ENCODE results near the gene GUCD1.
"Not testable (repeated sequence)": the region's sequence is repeated elsewhere in the genome, so short reads cannot be mapped to it uniquely, and the experiment has no call there.

GUCD1 gene

DNA sequence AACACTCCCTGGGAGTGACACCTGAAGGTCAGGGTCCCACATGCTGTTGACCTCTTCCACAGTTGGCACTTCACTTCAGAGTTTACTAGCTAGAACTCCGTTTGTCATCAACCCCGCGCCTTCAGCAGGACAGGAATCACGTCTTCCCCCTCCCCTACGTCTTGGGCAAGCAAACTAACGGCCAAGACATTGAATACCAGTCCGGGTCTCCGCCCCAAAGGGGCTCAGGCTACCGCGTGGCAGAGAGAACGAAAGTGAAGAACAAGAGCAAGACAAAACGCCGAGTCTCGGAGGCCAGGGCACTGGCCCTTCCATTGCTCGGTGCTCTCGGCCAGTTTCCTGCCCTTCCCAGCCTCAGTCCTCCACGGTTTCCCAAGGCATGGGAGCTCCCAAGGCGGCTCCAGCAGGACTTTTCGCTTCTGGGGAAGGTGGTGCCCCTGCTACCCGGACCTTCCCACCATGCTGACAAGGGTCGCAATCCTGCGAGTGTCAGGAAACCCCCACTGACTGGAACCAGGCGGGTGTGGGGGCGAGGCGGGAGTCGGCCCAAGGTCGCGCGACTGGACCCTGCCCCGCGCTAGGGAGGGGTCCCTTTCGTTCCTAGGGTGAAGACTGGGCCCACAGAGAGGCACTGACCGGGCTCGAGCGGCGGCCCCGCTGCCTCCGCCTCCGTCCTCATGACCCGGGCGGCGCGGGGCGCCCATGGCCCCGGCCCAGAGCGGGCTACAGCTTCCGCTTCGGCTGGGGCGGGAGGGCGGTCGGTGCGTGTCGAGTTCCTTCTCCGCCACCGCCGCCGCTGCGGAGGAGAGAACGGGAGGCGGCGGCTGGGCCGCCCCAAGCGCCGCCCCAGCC lies at the start of gene GUCD1:
Gene GUCD1 (minus strand): TSS at position 826 of the 852 bp plus-strand sequence. CDS start 147 bp downstream, at position 679.
- H3K36me3 ChIP-seq (ENCODE audit: control insufficient read depth in 2 of 2, insufficient read depth in 2 of 2, low read length in 2 of 2), result peaks cover 20 to 27% of the 10 kb centered on the region in 2 donors
- peaks cover 50 to 54% of the 10 kb centered on the region in 2 donors for H3K4me1 ChIP-seq (ENCODE audit: control insufficient read depth in 2 of 2, insufficient read depth in 2 of 2, low read length in 2 of 2)
- no peaks in the 10 kb centered on the region for H3K9me3 ChIP-seq (ENCODE audit: control insufficient read depth in 2 of 2, low read length in 2 of 2)
- H3K27ac ChIP-seq (ENCODE audit: low read depth in 2 of 2, low read length in 2 of 2), result peak within 1 kb of the TSS; percentile 96 to 99
- peak within 1 kb of the TSS; percentile 95 to 99 for H3K9ac ChIP-seq (ENCODE audit: low read depth in 1 of 2, low read length in 2 of 2)
- no peaks in the 10 kb centered on the region for H3K27me3 ChIP-seq (ENCODE audit: control insufficient read depth in 2 of 2, insufficient read depth in 2 of 2, low read length in 2 of 2)
- H3K4me3 ChIP-seq (ENCODE audit: low read length in 2 of 2), result peak within 1 kb of the TSS; percentile 96 to 99

DNA sequence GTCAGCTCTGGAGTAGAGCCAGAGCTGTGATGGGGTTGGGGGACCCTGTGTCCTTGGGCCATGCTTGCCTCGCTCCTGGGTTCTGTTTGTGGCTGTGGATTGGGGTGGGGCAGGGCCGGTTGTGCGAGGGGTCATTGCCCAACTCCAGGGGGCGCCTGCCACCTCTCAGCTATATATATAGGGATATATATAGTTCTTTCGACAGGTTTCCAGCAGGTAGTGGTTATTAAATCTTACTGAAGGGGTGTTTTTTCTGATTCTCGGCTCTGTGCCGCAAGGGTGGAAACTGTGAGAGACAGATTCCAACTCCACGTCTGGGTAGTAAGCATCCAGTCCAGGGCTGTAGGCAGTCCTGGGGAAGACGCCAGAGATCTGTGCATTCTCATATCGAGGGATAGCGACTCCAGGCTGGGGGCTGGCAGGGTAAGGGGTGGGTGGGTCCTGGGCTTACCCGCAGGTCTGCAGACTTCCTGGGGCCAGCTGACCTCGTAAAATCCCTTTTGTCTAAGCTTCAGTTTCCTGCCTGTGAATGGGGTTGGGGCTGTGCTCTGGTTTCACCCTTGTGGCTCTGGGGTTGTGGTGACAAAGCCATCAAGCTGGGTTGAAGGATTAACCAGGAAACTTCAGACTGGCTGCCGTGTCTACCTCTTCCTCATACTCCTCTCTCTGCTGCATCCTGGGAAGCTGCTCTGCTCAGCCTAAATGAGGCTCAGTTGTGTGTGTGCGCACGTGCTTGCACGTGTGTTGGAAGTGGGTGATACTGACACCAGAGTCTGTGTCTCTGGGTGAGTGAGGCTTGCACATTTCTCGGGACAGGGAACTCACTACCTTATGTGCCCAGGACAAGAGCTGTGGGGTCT lies 49.1 kb upstream of the GUCD1 start:
- H3K4me1 ChIP-seq (ENCODE audit: control insufficient read depth in 2 of 2, insufficient read depth in 2 of 2, low read length in 2 of 2), result peaks cover 15 to 16% of the 10 kb centered on the region in 2 donors
- H3K27me3 ChIP-seq (ENCODE audit: control insufficient read depth in 2 of 2, insufficient read depth in 2 of 2, low read length in 2 of 2); H3K4me3 ChIP-seq (ENCODE audit: low read length in 2 of 2); H3K9me3 ChIP-seq (ENCODE audit: control insufficient read depth in 2 of 2, low read length in 2 of 2); H3K36me3 ChIP-seq (ENCODE audit: control insufficient read depth in 2 of 2, insufficient read depth in 2 of 2, low read length in 2 of 2): not testable (repeated sequence)
- peak overlapping the region; percentile 52 to 58 for H3K27ac ChIP-seq (ENCODE audit: low read depth in 2 of 2, low read length in 2 of 2)
- peak overlapping the region in 1 of 2 donors; percentile 47 for H3K9ac ChIP-seq (ENCODE audit: low read depth in 1 of 2, low read length in 2 of 2)

GRCh38 chr22:24602847-24603769 lies 48.2 kb upstream of the GUCD1 start, which contains the start of gene GGT1:
GGT1 (plus strand) TSS chr22:24603193; CDS start chr22:24611082, 7,889 bp downstream.
- peak within 1 kb of the TSS in 1 of 2 donors; percentile 47 for H3K9ac ChIP-seq (ENCODE audit: low read depth in 1 of 2, low read length in 2 of 2)
- not testable (repeated sequence) for H3K9me3 ChIP-seq (ENCODE audit: control insufficient read depth in 2 of 2, low read length in 2 of 2); H3K27me3 ChIP-seq (ENCODE audit: control insufficient read depth in 2 of 2, insufficient read depth in 2 of 2, low read length in 2 of 2); H3K36me3 ChIP-seq (ENCODE audit: control insufficient read depth in 2 of 2, insufficient read depth in 2 of 2, low read length in 2 of 2)
- peak within 1 kb of the TSS; percentile 67 to 80 for H3K27ac ChIP-seq (ENCODE audit: low read depth in 2 of 2, low read length in 2 of 2)
- peaks cover 15 to 16% of the 10 kb centered on the region in 2 donors for H3K4me1 ChIP-seq (ENCODE audit: control insufficient read depth in 2 of 2, insufficient read depth in 2 of 2, low read length in 2 of 2)
- peak within 1 kb of the TSS; percentile 37 to 52 for H3K4me3 ChIP-seq (ENCODE audit: low read length in 2 of 2)

GRCh38 chr22:24602105-24602749 lies 47.3 kb upstream of the GUCD1 start:
- H3K27ac ChIP-seq (ENCODE audit: low read depth in 2 of 2, low read length in 2 of 2), result peak overlapping the region; percentile 67 to 80
- H3K27me3 ChIP-seq (ENCODE audit: control insufficient read depth in 2 of 2, insufficient read depth in 2 of 2, low read length in 2 of 2); H3K9me3 ChIP-seq (ENCODE audit: control insufficient read depth in 2 of 2, low read length in 2 of 2); H3K36me3 ChIP-seq (ENCODE audit: control insufficient read depth in 2 of 2, insufficient read depth in 2 of 2, low read length in 2 of 2); H3K4me3 ChIP-seq (ENCODE audit: low read length in 2 of 2): not testable (repeated sequence)
- H3K9ac ChIP-seq (ENCODE audit: low read depth in 1 of 2, low read length in 2 of 2), result peak overlapping the region in 1 of 2 donors; percentile 44
- peaks cover 15 to 16% of the 10 kb centered on the region in 2 donors for H3K4me1 ChIP-seq (ENCODE audit: control insufficient read depth in 2 of 2, insufficient read depth in 2 of 2, low read length in 2 of 2)

DNA sequence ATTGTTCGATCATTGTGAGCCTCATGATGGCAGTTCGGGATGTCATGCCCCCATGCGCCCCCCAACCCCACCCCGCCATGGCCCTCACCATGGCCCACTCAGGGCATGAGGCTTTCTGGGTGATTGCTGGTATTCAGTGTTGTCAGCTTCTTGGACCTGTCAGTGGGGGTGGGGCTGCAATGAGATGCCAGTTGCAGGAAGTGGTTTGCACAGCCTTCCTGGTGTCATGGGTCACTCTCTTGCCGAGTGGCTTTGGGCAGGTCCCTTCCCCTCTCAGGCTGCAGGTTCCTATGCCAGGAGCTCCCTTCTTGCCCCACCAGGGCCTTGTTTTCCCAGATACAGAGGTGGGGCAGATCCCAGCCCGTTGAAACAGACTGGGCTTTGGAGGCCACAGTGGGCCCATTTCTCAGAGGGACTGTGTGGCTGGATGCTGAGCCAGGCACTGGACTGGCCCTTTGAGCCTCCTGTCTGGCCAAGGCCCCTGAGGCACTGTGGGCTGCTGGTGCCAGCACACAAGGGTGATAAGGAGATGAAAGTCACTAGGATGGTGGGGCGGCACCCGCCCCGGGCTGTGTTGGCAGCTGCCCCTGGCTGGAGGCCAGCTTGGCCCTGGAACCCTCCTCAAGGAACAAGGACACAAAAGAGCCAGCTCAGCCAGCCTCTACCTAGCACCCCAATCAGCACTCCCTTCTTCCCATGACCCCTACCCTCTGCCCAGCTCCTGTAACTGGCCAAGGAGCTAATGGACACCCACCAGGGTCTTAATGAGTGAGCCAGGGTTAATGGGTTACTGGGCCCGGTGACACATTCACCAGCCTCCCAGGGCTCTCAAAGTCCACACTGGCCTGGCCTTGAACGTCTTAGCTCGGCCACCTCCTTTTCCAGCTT lies 46.5 kb upstream of the GUCD1 start:
- no peaks in the 10 kb centered on the region for H3K9me3 ChIP-seq (ENCODE audit: control insufficient read depth in 2 of 2, low read length in 2 of 2)
- H3K9ac ChIP-seq (ENCODE audit: low read depth in 1 of 2, low read length in 2 of 2), result peak overlapping the region in 1 of 2 donors; percentile 44
- no peaks in the 10 kb centered on the region for H3K36me3 ChIP-seq (ENCODE audit: control insufficient read depth in 2 of 2, insufficient read depth in 2 of 2, low read length in 2 of 2)
- no peaks in the 10 kb centered on the region for H3K27me3 ChIP-seq (ENCODE audit: control insufficient read depth in 2 of 2, insufficient read depth in 2 of 2, low read length in 2 of 2)
- H3K27ac ChIP-seq (ENCODE audit: low read depth in 2 of 2, low read length in 2 of 2), result peak overlapping the region; percentile 67 to 80
- peaks cover 15 to 16% of the 10 kb centered on the region in 2 donors for H3K4me1 ChIP-seq (ENCODE audit: control insufficient read depth in 2 of 2, insufficient read depth in 2 of 2, low read length in 2 of 2)
- H3K4me3 ChIP-seq (ENCODE audit: low read length in 2 of 2), result no peak overlapping the region

DNA sequence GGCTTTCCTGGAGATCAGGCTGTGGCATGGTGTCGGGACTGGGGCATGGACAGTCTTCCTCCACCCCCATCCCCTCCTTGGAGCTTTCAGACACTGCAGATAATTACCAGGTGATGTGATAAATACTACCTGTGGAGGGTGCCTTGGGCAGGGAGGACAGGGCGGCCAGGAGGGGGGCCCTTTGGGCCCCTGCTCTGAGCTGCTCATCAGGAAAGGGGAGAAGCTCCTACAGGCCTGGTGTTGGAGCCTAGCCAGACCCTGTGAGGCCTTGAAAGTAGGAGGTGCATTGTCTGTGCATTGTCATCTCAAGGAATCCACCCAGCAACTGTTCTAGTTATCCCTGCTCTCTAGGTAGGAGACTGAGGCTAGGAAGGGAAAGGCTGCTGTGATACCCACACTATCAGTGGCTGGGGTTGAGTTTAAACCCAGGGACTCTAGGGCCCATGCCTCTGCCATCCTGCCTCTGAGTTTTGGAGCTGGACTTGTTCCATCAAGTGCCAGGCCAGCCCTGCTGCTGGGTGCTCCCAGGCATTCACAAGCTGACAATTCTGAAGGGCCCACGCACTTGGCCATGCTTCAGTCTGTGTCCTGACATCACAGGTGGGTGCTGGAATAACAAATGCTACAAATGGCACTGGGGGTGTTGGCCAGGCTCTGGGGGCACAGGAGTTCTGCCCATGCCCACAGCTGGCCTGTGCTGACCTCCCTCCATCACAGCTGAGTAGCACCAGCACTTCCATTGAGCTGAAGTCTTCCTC lies 45.2 kb upstream of the GUCD1 start:
- H3K4me1 ChIP-seq (ENCODE audit: control insufficient read depth in 2 of 2, insufficient read depth in 2 of 2, low read length in 2 of 2), result peaks cover 15 to 16% of the 10 kb centered on the region in 2 donors
- not testable (repeated sequence) for H3K9me3 ChIP-seq (ENCODE audit: control insufficient read depth in 2 of 2, low read length in 2 of 2); H3K27ac ChIP-seq (ENCODE audit: low read depth in 2 of 2, low read length in 2 of 2); H3K36me3 ChIP-seq (ENCODE audit: control insufficient read depth in 2 of 2, insufficient read depth in 2 of 2, low read length in 2 of 2); H3K27me3 ChIP-seq (ENCODE audit: control insufficient read depth in 2 of 2, insufficient read depth in 2 of 2, low read length in 2 of 2); H3K9ac ChIP-seq (ENCODE audit: low read depth in 1 of 2, low read length in 2 of 2); H3K4me3 ChIP-seq (ENCODE audit: low read length in 2 of 2)

DNA sequence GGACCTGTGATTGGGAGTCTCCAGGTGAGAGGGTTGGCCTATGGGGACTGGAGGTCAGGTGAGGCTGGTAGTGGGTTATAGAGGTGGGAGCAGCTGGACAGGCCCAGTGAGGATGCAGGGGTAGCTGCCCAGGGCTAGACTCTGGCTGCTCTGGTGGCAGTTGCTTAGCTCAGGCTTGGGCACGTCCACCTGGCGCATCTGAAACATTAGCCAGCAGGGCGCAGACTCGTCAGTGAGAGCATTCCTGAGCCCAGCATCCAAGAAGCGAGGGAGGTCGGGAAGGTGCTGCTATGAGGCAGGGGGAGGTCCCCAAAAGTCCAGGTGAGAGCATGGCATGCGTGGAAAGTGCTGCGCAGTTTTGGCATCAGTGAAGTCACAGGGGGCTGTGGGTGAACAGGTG lies 44.6 kb upstream of the GUCD1 start:
- H3K27me3 ChIP-seq (ENCODE audit: control insufficient read depth in 2 of 2, insufficient read depth in 2 of 2, low read length in 2 of 2), result no peaks in the 10 kb centered on the region
- H3K36me3 ChIP-seq (ENCODE audit: control insufficient read depth in 2 of 2, insufficient read depth in 2 of 2, low read length in 2 of 2), result no peaks in the 10 kb centered on the region
- H3K4me1 ChIP-seq (ENCODE audit: control insufficient read depth in 2 of 2, insufficient read depth in 2 of 2, low read length in 2 of 2), result peaks cover 15 to 17% of the 10 kb centered on the region in 2 donors
- H3K27ac ChIP-seq (ENCODE audit: low read depth in 2 of 2, low read length in 2 of 2), result no peak overlapping the region
- no peaks in the 10 kb centered on the region for H3K9me3 ChIP-seq (ENCODE audit: control insufficient read depth in 2 of 2, low read length in 2 of 2)
- H3K9ac ChIP-seq (ENCODE audit: low read depth in 1 of 2, low read length in 2 of 2), result no peak overlapping the region
- H3K4me3 ChIP-seq (ENCODE audit: low read length in 2 of 2), result no peak overlapping the region

GRCh38 chr22:24597076-24597475 lies 42.1 kb upstream of the GUCD1 start:
- H3K27me3 ChIP-seq (ENCODE audit: control insufficient read depth in 2 of 2, insufficient read depth in 2 of 2, low read length in 2 of 2); H3K4me3 ChIP-seq (ENCODE audit: low read length in 2 of 2); H3K36me3 ChIP-seq (ENCODE audit: control insufficient read depth in 2 of 2, insufficient read depth in 2 of 2, low read length in 2 of 2); H3K27ac ChIP-seq (ENCODE audit: low read depth in 2 of 2, low read length in 2 of 2); H3K9ac ChIP-seq (ENCODE audit: low read depth in 1 of 2, low read length in 2 of 2); H3K9me3 ChIP-seq (ENCODE audit: control insufficient read depth in 2 of 2, low read length in 2 of 2): not testable (repeated sequence)
- peaks cover 18 to 27% of the 10 kb centered on the region in 2 donors for H3K4me1 ChIP-seq (ENCODE audit: control insufficient read depth in 2 of 2, insufficient read depth in 2 of 2, low read length in 2 of 2)

Data from mucosa of rectum (tissue), 2 donors.